Measurements from ENCODE around the gene LYSMD4.

DNA sequence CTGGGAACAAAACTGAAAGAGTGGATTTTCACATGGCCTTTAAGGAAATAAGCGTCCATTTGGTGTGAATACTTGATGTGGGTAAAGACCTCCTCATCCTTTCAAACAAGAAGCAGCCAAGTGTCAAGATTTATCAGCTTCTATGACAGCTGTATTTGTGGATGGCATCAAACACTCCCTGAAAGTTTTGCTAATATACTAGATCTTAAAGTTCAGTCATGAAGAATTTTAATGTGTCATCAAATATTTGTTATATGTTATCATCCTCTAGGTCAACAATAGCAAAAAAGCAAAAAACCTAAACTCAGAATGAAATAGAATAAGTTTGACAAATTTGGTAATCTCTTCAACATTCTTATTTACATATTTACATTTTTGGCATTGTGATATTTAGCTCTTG, 29.1 kb upstream of the LYSMD4 start:
- TF ChIP-seq, protein P1, sequence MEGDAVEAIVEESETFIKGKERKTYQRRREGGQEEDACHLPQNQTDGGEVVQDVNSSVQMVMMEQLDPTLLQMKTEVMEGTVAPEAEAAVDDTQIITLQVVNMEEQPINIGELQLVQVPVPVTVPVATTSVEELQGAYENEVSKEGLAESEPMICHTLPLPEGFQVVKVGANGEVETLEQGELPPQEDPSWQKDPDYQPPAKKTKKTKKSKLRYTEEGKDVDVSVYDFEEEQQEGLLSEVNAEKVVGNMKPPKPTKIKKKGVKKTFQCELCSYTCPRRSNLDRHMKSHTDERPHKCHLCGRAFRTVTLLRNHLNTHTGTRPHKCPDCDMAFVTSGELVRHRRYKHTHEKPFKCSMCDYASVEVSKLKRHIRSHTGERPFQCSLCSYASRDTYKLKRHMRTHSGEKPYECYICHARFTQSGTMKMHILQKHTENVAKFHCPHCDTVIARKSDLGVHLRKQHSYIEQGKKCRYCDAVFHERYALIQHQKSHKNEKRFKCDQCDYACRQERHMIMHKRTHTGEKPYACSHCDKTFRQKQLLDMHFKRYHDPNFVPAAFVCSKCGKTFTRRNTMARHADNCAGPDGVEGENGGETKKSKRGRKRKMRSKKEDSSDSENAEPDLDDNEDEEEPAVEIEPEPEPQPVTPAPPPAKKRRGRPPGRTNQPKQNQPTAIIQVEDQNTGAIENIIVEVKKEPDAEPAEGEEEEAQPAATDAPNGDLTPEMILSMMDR (IDR thresholded peaks at IDR 0.05), result no peak
- no peak for TF ChIP-seq EZH2 (IDR thresholded peaks at IDR 0.05)
